Spleen (tissue), 7 donors: ENCODE results near the gene TMEM145.

Source experiments
- CTCF ChIP-seq, 11 experiments: fragments of 200-600 bp in 7 of 11; fragments of 450-650 bp in 4 of 11; sonication (generic) in 4 of 11; IDR thresholded peaks in 8 of 11; conservative IDR thresholded peaks in 3 of 11; 1 replicate in 7 of 11; 2 replicates in 4 of 11; pipeline versions ENCODE4 v1.4.0 to v1.8.0; 2016 to 2021; ENCODE audit warnings: antibody characterized with exemption in 11 of 11, inconsistent platforms in 4 of 11, mild to moderate bottlenecking in 1 of 11
- POLR2A ChIP-seq, 3 donors: fragments of 450-650 bp; IDR thresholded peaks; one replicate each; pipeline ENCODE4 v1.5.1; 2017; ENCODE audit warnings: antibody characterized with exemption in 3 of 3, mild to moderate bottlenecking in 1 of 3
- POLR2AphosphoS5 ChIP-seq, 3 donors: sonication (generic); formaldehyde crosslinking; IDR thresholded peaks; one replicate each; pipeline ENCODE4 v1.5.1; 2017; ENCODE audit warnings: antibody characterized with exemption in 3 of 3
- donor health status: DM: no; HTN: no; CAD: no; lungs with moderate emphysema.
- donor health status: DM: no; HTN: no; CAD: no.
- donor health status: DM: no; HTN: no; CAD: no.

DNA sequence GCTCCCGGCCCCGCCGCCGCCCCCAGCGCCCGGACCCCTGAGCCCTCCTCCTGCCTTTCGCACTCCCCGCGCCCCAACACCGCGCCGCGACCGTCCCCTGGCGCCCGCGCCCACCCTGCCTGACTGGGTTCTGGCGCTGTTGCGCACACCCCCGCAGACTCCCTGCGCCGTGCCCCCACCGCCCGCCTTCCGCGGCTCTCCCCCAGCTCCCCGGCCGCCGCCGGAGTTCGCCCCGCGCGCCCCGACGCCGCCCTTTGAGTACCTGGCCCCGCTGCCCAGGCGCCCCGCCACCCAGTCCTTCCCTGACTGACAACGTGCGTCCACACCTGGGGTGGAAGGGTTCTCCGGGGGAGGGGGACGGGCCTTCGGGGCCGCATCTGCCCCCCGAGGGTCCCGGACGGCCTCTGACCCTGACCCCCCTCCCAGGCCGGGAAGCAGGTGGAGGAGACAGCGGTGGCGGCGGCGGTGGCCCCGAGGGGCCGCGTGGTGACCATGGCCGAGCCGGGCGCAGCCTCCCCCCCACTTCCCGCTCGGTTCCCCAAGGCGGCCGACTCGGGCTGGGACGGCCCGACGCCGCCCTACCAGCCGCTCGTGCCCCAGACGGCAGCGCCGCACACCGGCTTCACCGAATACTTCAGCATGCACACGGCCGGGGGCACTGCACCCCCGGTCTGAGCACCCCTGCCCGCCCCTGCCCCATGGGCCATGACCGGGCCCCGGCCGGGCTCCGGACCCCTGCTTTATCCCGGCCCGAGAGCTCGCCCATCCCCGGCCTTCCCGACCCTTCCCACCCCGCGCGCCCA is 10.9 kb downstream of the TMEM145 start:
- no peak for TF ChIP-seq CTCF (IDR thresholded peaks at IDR 0.05 in 8 of 11, conservative IDR thresholded peaks at IDR 0.05 in 3 of 11)
- no peak for TF ChIP-seq POLR2AphosphoS5 (IDR thresholded peaks at IDR 0.05)
- TF ChIP-seq POLR2A (IDR thresholded peaks at IDR 0.05), result no peak
